Heart right ventricle (tissue), 16 donors: ENCODE results near the gene WDR73. TPM values are rescaled to one million over a fixed set of nuclear protein-coding genes. Genes with fewer than 3 reads are reported as not detected.
A peak's percentile ranks its signal among the peaks of the same experiment; 100 is the strongest.
"Not testable (repeated sequence)": the region's sequence is repeated elsewhere in the genome, so short reads cannot be mapped to it uniquely, and the experiment has no call there.

Source experiments
- ATAC-seq, 8 donors: fragments of 200-7000 bp; cut with Tn5 transposase; one replicate each; pipeline ENCODE4 v1.9.1; 2020; ENCODE audit warnings: mild to moderate bottlenecking in 8 of 8, moderate library complexity in 8 of 8, moderate number of reproducible peaks in 1 of 8
- DNase-seq, 2 donors: peaks; one replicate each; pipeline ENCODE4 v3.0.0-alpha.2; 2020
- H3K27ac ChIP-seq, 10 donors: fragments of 200-600 bp; sonication (generic) in 2 of 10; one replicate each; pipeline versions ENCODE4 v1.5.0 to v1.8.0; 2020 to 2022; ENCODE audit warnings: mild to moderate bottlenecking in 3 of 10
- H3K27me3 ChIP-seq, 7 donors: fragments of 200-600 bp; one replicate each; pipeline ENCODE4 v1.8.0; 2021 to 2022; ENCODE audit warnings: mild to moderate bottlenecking in 2 of 7
- H3K36me3 ChIP-seq, 9 donors: fragments of 200-600 bp; sonication (generic) in 1 of 9; one replicate each; pipeline versions ENCODE4 v1.5.0 to v1.8.0; 2020 to 2022; ENCODE audit warnings: mild to moderate bottlenecking in 2 of 9
- H3K4me1 ChIP-seq, 9 donors: fragments of 200-600 bp; sonication (generic) in 1 of 9; one replicate each; pipeline versions ENCODE4 v1.5.0 to v1.8.0; 2020 to 2022; ENCODE audit warnings: mild to moderate bottlenecking in 4 of 9
- H3K4me3 ChIP-seq, 10 donors: fragments of 200-600 bp; sonication (generic) in 2 of 10; one replicate each; pipeline versions ENCODE4 v1.5.0 to v1.8.0; 2020 to 2022; ENCODE audit warnings: mild to moderate bottlenecking in 7 of 10, moderate library complexity in 2 of 10
- H3K9me3 ChIP-seq, 11 donors: fragments of 200-600 bp in 10 of 11; sonication (generic) in 2 of 11; one replicate each; pipeline versions ENCODE4 v1.5.0 to v1.8.0; 2013 to 2022; ENCODE audit warnings: mild to moderate bottlenecking in 2 of 11, control low read depth in 1 of 11, moderate library complexity in 1 of 11
- CTCF ChIP-seq, 9 donors: fragments of 200-600 bp; sonication (generic) in 2 of 9; IDR thresholded peaks; one replicate each; pipeline versions ENCODE4 v1.5.0 to v1.8.0; 2021 to 2022; ENCODE audit warnings: antibody characterized with exemption in 9 of 9, mild to moderate bottlenecking in 5 of 9, moderate library complexity in 1 of 9
- WGBS, 2 donors: extraction: QIAGEN DNeasy Blood & Tissue Kit; methylation state at CpG; one replicate each; pipeline ENCODE4 v1.1.7; 2013; ENCODE audit warnings: inconsistent platforms in 1 of 2; 5-methylcytosine and 5-hydroxymethylcytosine counted together
- intact Hi-C, 10 donors: fragments of 100-400 bp; cut with DNase I; formaldehyde crosslinking; loops; one replicate each; pipeline versions ENCODE4 v1.11.1 to v1.14.2; 2022
- polyA plus RNA-seq, 2 donors: library from polyadenylated mRNA; stranded (reverse); fragments of 200-250 nt; gene quantifications; one replicate each; pipeline ENCODE4 v1.2.3, GENCODE V29; 2013
- total RNA-seq, 10 donors: library from RNA; stranded (reverse); fragmentation: NEBNext Ultra II Directional in 3 of 10; extraction: Animal tissue kit (Norgen Biotek cat#: 25700) in 3 of 10; gene quantifications; one replicate each; pipeline versions ENCODE4 v1.2.1 to v1.2.4, GENCODE V29; 2021 to 2023
- donor health status: Arrhythmogenic right ventricular cardiomyopathy.
- donor health status: ischemic (EF 13 %, LVEDD 7.1; RV severe dilation, severe dysfunction).
- donor health status: healthy with polysubstance abuse.
- donor health status: DM: no; HTN: yes; CAD: no.
- donor health status: DM: no; HTN: no; CAD: no.
- donor health status: ischemic (EF 25% LVEDD 6.9; RV normal size, moderate dysfunction).
- donor health status: ischemic (EF 25% LVEDD 5.7; RV mildly dilated, moderate dysfunction).
- donor health status: healthy.
- donor health status: DM: yes; HTN: yes; CAD: no.
- donor health status: Ischemic cardiomyopathy.
- donor health status: ischemic (EF 35%, LVEDD 5.7; RV mildly dilated, moderate dysfunction).
- donor health status: nonischemic (EF 11% LVEDD 7.7; RV severe dilation, severe dysfunction).
- donor health status: DM: yes; HTN: yes; CAD: no.
- donor health status: PGD.
- donor health status: ischemic (EF 29% LVEDD 5.4; RV normal size, mild dysfunction).
- donor health status: nonischemic (EF 23%, LVEDD 6.1; RV moderate dilation, normal function).

Gene WDR73
- total and polyA plus RNA-seq, 12 donors: 10.4 to 18.4 (median 14.7) TPM

- Histone ChIP-seq H3K27me3 (no peaks in the 10 kb centered on the region), H3K4me1 (peaks cover 0 to 30% (median 0%) of the 10 kb centered on the region in 9 donors), H3K36me3 (peaks cover 0 to 69% (median 7%) of the 10 kb centered on the region in 9 donors), H3K4me3 (no peak overlapping the region), H3K9me3 (no peaks in the 10 kb centered on the region), H3K27ac (no peak overlapping the region)
- intact Hi-C loops: no loop called here
- no peak for DNase-seq
- TF ChIP-seq CTCF (IDR thresholded peaks at IDR 0.05): no peak
- WGBS, 2 donors: 88 to 100% methylated on average over 4 of the region's 4 CpGs
- no peak for ATAC-seq
These were observed 35.8 kb upstream of the WDR73 start for GRCh38 chr15:84689858-84690257.

- H3K27ac ChIP-seq, H3K27me3 ChIP-seq, ATAC-seq, intact Hi-C loops, DNase-seq, H3K4me3 ChIP-seq, H3K9me3 ChIP-seq: not testable (repeated sequence)
- Histone ChIP-seq H3K4me1 (peaks cover 0 to 34% (median under 1%) of the 10 kb centered on the region in 9 donors), H3K36me3 (peaks cover 0 to 99% (median 11%) of the 10 kb centered on the region in 9 donors)
- 88 to 96% methylated on average over 7 of the region's 7 CpGs for WGBS, 2 donors
These were observed 32.4 kb upstream of the WDR73 start for GRCh38 chr15:84686446-84686845.

GRCh38 chr15:84685304-84685703, 31.2 kb upstream of the WDR73 start:
- Histone ChIP-seq H3K27ac (peak overlapping the region in 2 of 10 donors; percentile 23 to 41), H3K27me3 (no peaks in the 10 kb centered on the region), H3K36me3 (peaks cover 0 to 99% (median 21%) of the 10 kb centered on the region in 9 donors), H3K4me3 (no peak overlapping the region), H3K4me1 (peaks cover 0 to 30% (median 0%) of the 10 kb centered on the region in 9 donors), H3K9me3 (no peaks in the 10 kb centered on the region)
- DNase-seq (peak in 1 of 2 donors; percentile 43), ATAC-seq (peak in 7 of 8 donors; percentile 50 to 93 (median 53))
- 69 to 81% methylated on average over 5 of the region's 5 CpGs for WGBS, 2 donors
- no peak for TF ChIP-seq CTCF (IDR thresholded peaks at IDR 0.05)
- intact Hi-C loops: no loop called here

- Histone ChIP-seq H3K36me3 (peaks cover 0 to 99% (median 29%) of the 10 kb centered on the region in 9 donors), H3K4me1 (peaks cover 0 to 30% (median 0%) of the 10 kb centered on the region in 9 donors), H3K27ac (no peak overlapping the region), H3K27me3 (no peaks in the 10 kb centered on the region), H3K4me3 (no peak overlapping the region), H3K9me3 (no peaks in the 10 kb centered on the region)
- WGBS, 2 donors: 48 to 86% methylated on average over 1 of the region's 1 CpG
- ATAC-seq (no peak), DNase-seq (no peak)
- intact Hi-C loops: no loop called here
- TF ChIP-seq CTCF (IDR thresholded peaks at IDR 0.05): no peak
These were observed 30.0 kb upstream of the WDR73 start for GRCh38 chr15:84684092-84684491.

GRCh38 chr15:84681831-84682230, 27.7 kb upstream of the WDR73 start:
- no peak for TF ChIP-seq CTCF (IDR thresholded peaks at IDR 0.05)

More at GRCh38 chr15:84681831-84682230, 27.7 kb upstream of the WDR73 start:
- Histone ChIP-seq H3K9me3 (no peaks in the 10 kb centered on the region), H3K36me3 (peaks cover 0 to 99% (median 23%) of the 10 kb centered on the region in 9 donors), H3K4me3 (no peak overlapping the region), H3K27me3 (no peaks in the 10 kb centered on the region), H3K4me1 (peaks cover 0 to 30% (median 0%) of the 10 kb centered on the region in 9 donors), H3K27ac (peak overlapping the region in 1 of 10 donors; percentile 15)
- 77 to 94% methylated on average over 3 of the region's 3 CpGs for WGBS, 2 donors
- no peak for DNase-seq
- ATAC-seq: no peak
- intact Hi-C loops: no loop called here
